ENCODE results near the gene BTBD9. TPM values are rescaled to one million over a fixed set of nuclear protein-coding genes. Genes with fewer than 3 reads are reported as not detected.

BTBD9 gene
- total RNA-seq, 1 donor from 2014 or later: 10.3 TPM

DNA sequence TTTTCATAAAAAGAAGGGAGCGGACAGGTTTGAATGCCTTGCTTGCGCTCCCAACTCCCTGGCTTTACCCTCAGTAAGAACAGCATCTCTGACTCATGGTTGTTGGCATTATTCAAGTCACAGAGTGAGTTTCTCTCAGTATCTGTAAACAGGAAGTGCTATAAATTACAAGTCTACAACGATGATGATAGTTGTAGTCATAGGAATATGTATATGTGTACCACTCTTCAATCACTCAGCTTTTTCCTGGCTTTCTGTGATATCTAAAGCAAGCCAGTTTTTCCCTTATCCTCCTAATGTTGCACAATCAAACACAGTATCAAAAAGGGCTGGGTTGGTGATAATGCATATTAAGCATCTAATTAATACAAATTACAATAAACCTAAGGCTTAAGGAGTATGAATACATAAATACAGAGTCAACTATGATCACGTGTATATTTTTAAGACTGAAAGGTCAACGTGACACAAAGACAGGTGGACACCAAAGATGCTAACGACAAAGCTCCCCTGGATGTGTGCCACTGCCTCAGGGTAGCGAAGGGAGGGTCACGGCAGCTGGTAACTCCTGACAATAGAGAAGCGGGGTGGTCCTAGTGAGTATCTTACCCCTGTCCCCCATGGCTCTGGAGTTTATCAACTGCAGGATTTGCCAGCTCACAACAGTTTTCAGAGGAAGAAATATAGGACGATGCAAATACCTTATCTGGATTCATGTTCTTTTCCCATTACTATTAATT, 202.8 kb downstream of the BTBD9 start:
- Histone ChIP-seq H3K36me3 (ENCODE audit: insufficient read depth, low read length) (no peaks in the 10 kb centered on the region), H3K9ac (ENCODE audit: low read length) (no peak overlapping the region), H3K27me3 (ENCODE audit: insufficient read depth, low read length) (no peaks in the 10 kb centered on the region), H3K9me3 (ENCODE audit: insufficient read depth, low read depth, low read length) (no peaks in the 10 kb centered on the region), H3K4me3 (ENCODE audit: insufficient read depth, low read depth, low read length) (no peak overlapping the region), H2AFZ (ENCODE audit: low read depth, low read length) (no peak overlapping the region), H3K27ac (ENCODE audit: low read depth, low read length) (no peak overlapping the region), H3K4me1 (ENCODE audit: insufficient read depth, low read length) (peaks cover 4% of the 10 kb centered on the region), H3K4me2 (ENCODE audit: low read length) (peak overlapping the region; percentile 15), H4K20me1 (ENCODE audit: insufficient read depth, low read length) (no peaks in the 10 kb centered on the region), H3K79me2 (ENCODE audit: insufficient read depth, low read length) (no peaks in the 10 kb centered on the region)
- H3K9me3 Mint-ChIP-seq (ENCODE audit: unreplicated experiment): peaks cover 8% of the 10 kb centered on the region
- H3K27ac Mint-ChIP-seq (ENCODE audit: unreplicated experiment): no peak overlapping the region
- TF ChIP-seq, protein P1, sequence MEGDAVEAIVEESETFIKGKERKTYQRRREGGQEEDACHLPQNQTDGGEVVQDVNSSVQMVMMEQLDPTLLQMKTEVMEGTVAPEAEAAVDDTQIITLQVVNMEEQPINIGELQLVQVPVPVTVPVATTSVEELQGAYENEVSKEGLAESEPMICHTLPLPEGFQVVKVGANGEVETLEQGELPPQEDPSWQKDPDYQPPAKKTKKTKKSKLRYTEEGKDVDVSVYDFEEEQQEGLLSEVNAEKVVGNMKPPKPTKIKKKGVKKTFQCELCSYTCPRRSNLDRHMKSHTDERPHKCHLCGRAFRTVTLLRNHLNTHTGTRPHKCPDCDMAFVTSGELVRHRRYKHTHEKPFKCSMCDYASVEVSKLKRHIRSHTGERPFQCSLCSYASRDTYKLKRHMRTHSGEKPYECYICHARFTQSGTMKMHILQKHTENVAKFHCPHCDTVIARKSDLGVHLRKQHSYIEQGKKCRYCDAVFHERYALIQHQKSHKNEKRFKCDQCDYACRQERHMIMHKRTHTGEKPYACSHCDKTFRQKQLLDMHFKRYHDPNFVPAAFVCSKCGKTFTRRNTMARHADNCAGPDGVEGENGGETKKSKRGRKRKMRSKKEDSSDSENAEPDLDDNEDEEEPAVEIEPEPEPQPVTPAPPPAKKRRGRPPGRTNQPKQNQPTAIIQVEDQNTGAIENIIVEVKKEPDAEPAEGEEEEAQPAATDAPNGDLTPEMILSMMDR (IDR thresholded peaks at IDR 0.05; ENCODE audit: insufficient read depth, low read depth, low read length): no peak
- no peak for TF ChIP-seq EZH2 (IDR thresholded peaks at IDR 0.05; ENCODE audit: insufficient read depth, low read length)
- no peak for FAIRE-seq
- H3K4me1 Mint-ChIP-seq (ENCODE audit: low read depth, unreplicated experiment): peaks cover 4% of the 10 kb centered on the region
- H3K27me3 Mint-ChIP-seq (ENCODE audit: low read depth, unreplicated experiment): no peaks in the 10 kb centered on the region
- DNase-seq (ENCODE audit: low read depth): peak; percentile 69
- H3K4me3 Mint-ChIP-seq (ENCODE audit: unreplicated experiment): no peak overlapping the region
- peaks cover 3% of the 10 kb centered on the region for H3K36me3 Mint-ChIP-seq (ENCODE audit: low read depth, unreplicated experiment)

- Histone ChIP-seq H3K27ac (ENCODE audit: low read depth, low read length) (no peak overlapping the region), H2AFZ (ENCODE audit: low read depth, low read length) (no peak overlapping the region), H4K20me1 (ENCODE audit: insufficient read depth, low read length) (no peaks in the 10 kb centered on the region), H3K9me3 (ENCODE audit: insufficient read depth, low read depth, low read length) (no peaks in the 10 kb centered on the region), H3K4me2 (ENCODE audit: low read length) (no peak overlapping the region), H3K4me1 (ENCODE audit: insufficient read depth, low read length) (peaks cover 4% of the 10 kb centered on the region), H3K27me3 (ENCODE audit: insufficient read depth, low read length) (no peaks in the 10 kb centered on the region), H3K79me2 (ENCODE audit: insufficient read depth, low read length) (no peaks in the 10 kb centered on the region), H3K9ac (ENCODE audit: low read length) (no peak overlapping the region), H3K36me3 (ENCODE audit: insufficient read depth, low read length) (no peaks in the 10 kb centered on the region), H3K4me3 (ENCODE audit: insufficient read depth, low read depth, low read length) (no peak overlapping the region)
- DNase-seq (ENCODE audit: low read depth) (no peak), FAIRE-seq (no peak)
- Mint-ChIP-seq H3K27me3 (ENCODE audit: low read depth, unreplicated experiment) (no peaks in the 10 kb centered on the region), H3K4me1 (ENCODE audit: low read depth, unreplicated experiment) (peaks cover 4% of the 10 kb centered on the region), H3K36me3 (ENCODE audit: low read depth, unreplicated experiment) (peaks cover 5% of the 10 kb centered on the region), H3K27ac (ENCODE audit: unreplicated experiment) (no peak overlapping the region), H3K9me3 (ENCODE audit: unreplicated experiment) (peaks cover 12% of the 10 kb centered on the region), H3K4me3 (ENCODE audit: unreplicated experiment) (no peak overlapping the region)
- TF ChIP-seq, protein P1 (IDR thresholded peaks at IDR 0.05; ENCODE audit: insufficient read depth, low read depth, low read length): no peak
- TF ChIP-seq EZH2 (IDR thresholded peaks at IDR 0.05; ENCODE audit: insufficient read depth, low read length): no peak
These were observed 204.4 kb downstream of the BTBD9 start for GRCh38 chr6:38435330-38435729.

GRCh38 chr6:38434051-38434450, 205.7 kb downstream of the BTBD9 start:
- DNase-seq (ENCODE audit: low read depth) (no peak), FAIRE-seq (no peak)
- Mint-ChIP-seq H3K4me1 (ENCODE audit: low read depth, unreplicated experiment) (peaks cover 4% of the 10 kb centered on the region), H3K27ac (ENCODE audit: unreplicated experiment) (no peak overlapping the region), H3K4me3 (ENCODE audit: unreplicated experiment) (no peak overlapping the region), H3K9me3 (ENCODE audit: unreplicated experiment) (peaks cover 12% of the 10 kb centered on the region), H3K36me3 (ENCODE audit: low read depth, unreplicated experiment) (peaks cover 5% of the 10 kb centered on the region), H3K27me3 (ENCODE audit: low read depth, unreplicated experiment) (no peaks in the 10 kb centered on the region)
- no peak overlapping the region for H2AFZ ChIP-seq (ENCODE audit: low read depth, low read length)
- H3K27ac ChIP-seq (ENCODE audit: low read depth, low read length): no peak overlapping the region
- H3K79me2 ChIP-seq (ENCODE audit: insufficient read depth, low read length): no peaks in the 10 kb centered on the region
- H3K4me1 ChIP-seq (ENCODE audit: insufficient read depth, low read length): peaks cover 4% of the 10 kb centered on the region
- no peaks in the 10 kb centered on the region for H3K27me3 ChIP-seq (ENCODE audit: insufficient read depth, low read length)
- no peak for TF ChIP-seq EZH2 (IDR thresholded peaks at IDR 0.05; ENCODE audit: insufficient read depth, low read length)
- TF ChIP-seq, protein P1 (IDR thresholded peaks at IDR 0.05; ENCODE audit: insufficient read depth, low read depth, low read length): no peak
- H3K9ac ChIP-seq (ENCODE audit: low read length): no peak overlapping the region
- no peaks in the 10 kb centered on the region for H3K9me3 ChIP-seq (ENCODE audit: insufficient read depth, low read depth, low read length)
- no peak overlapping the region for H3K4me2 ChIP-seq (ENCODE audit: low read length)
- H4K20me1 ChIP-seq (ENCODE audit: insufficient read depth, low read length): no peaks in the 10 kb centered on the region
- H3K36me3 ChIP-seq (ENCODE audit: insufficient read depth, low read length): no peaks in the 10 kb centered on the region
- H3K4me3 ChIP-seq (ENCODE audit: insufficient read depth, low read depth, low read length): no peak overlapping the region
